ENCODE data around the gene PRKCZ. TPM values are rescaled to one million over a fixed set of nuclear protein-coding genes. Genes with fewer than 3 reads are reported as not detected.

Gene PRKCZ
- total RNA-seq, 1 donor from 2014 or later = 58.3 TPM

DNA sequence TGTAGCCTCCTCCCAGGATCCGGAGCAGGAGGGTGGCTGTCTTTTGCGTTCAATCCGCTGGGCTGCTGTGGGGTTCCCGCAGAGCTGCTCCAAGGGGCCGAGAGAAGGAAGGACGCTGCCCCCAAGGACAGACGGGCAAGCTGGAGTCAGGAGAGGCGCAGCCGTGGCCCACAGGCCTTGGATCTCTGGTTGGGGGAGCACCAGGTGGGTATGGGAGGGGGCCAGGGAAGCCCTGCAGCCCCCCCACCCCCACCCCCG, 162.0 kb downstream of the PRKCZ start:
- no peak for DNase-seq

DNA sequence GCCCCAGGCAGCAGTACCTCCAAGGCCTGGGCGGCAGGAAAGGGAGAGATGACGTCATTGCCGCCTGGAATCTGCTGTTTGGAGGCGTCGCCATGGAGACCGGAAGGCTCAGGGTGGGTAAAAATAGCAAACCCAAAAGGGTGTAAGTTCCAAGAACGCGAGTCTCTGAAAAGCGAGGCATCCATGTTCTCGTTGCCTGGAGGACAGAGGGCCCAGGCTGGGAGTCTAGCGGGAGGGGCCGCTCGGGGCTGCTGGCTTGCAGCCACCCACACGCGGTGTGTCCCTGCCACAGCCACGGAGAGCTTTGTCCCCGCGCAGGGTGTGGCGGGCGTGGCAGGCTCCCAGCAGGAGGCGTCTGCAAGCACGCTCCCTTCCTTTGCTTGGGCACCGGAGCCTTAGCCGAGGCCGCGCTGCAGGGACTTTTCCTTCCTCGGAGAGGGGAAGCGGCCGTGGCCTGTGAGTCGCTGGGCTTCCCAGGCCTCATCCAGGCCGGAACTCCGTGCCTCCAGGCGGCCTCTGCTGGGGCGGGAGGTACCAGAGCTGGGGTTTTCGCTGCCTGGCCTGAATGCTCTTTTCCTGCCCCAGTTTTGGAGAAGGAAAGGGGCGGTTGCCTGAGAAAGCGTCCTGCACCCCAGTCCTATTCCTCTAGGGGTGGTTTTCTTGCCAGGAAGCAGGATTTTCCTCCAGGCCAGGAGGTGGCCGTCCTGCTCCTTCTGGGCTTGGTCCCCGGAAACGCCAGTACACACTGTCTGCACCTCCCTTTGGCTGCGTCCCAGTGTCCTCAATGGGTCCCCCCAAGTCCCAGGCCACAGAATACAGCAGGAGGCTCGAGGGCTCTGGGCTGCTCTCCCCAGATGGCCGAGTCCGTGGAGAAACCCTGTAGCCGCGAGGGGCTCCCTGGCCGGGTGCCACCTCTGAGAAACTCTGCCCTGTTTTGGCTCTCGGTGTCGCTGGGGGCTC, 162.6 kb downstream of the PRKCZ start:
- DNase-seq = peak; percentile 88

DNA sequence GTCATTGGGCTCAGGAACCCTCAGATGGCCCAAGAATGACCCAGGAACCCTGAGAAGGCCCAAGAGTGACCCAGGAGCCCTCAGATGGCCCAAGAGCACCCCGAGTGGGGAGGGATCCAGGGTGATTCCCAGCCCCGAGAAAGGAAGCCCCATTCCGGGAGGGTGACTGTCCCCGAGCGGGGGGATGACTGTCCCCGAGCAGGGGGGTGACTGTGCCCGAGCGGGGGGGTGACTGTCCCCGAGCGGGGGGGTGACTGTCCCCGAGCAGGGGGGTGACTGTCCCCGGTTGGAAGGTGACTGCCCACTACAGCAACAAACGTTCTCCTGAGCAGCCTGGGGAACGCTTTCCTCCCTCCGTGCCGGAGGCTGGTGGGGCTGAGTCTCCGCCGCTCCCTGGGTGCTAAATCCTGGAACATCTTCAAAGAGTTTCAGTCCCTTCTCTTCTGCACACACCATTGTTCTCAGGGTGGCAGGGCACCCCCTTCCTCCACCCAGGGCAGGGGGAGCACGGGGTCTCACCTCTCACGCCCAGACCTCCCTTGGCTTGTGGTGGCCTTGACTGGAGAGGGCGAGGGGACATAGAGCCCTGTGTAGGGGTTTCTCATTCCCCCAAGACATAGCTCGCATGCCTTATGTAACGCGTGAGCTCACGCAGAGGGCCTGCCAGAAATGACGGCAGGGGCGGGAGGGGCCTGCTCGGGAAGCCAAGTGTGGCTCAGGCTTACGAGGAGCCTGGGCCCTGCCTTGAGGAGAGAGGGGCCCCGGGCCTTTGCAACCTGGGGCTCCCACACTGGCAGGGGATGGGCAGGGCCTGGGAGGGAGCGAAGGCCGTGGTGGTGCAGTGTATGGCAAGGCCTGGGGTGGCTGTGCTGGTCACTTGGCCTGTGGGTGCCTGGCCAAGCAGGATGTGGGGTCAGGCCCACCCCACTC, 163.6 kb downstream of the PRKCZ start:
- DNase-seq = peak; percentile 68

DNA sequence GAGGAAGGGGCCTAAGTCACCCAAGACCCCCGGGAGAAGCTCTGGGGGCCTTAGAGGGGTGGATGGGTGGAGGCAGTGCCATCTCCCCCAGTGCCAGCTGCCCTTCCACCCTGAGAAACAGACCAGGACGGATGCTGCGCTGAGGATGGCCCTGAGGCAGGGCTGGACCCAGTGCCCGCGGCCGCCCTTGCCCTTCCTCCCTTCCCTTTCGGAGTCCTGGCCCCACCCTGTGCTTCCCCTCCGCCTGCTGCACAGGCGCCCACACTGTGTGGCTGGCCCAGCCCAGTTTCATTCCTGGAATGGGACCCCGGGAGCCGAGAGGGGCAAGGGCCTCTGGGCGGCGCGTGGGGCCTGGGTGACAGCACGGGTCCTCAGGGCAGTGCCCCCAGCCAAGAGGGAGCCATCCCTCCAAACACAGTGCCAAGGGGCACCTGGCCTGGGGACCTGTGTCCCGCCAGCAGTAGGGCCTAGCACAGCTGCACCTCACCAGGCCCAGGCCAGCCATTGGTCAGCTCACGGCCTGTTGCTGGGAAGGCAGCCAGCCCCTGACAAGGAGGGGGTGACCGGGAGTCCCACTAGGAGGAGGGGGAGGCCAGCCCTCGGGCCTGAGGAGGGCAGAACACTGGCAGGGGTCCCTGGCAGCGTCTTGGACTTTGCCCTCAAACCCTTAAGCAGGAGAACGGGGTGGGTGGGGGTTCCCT, 164.5 kb downstream of the PRKCZ start:
- no peak for DNase-seq

DNA sequence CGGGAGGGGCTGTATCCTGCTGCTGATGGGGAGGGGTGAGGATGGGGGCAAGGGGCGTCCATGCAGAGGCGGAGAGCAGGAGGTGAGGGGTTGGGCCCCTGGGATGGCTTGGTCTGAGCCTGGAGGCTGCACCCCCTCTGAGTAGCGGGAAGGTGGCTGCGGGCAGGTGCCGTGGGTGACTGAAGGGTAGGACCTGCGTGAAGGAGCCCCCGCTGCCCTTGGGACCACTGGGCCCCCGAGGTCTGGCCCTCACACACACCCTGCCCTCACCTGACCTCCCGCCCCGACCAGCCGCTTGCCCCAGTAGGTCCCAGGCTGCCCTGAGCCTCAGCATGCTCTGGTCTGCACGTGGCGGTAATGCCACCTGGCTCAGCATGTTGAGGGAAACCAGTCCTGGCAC, 165.1 kb downstream of the PRKCZ start:
- DNase-seq = no peak

DNA sequence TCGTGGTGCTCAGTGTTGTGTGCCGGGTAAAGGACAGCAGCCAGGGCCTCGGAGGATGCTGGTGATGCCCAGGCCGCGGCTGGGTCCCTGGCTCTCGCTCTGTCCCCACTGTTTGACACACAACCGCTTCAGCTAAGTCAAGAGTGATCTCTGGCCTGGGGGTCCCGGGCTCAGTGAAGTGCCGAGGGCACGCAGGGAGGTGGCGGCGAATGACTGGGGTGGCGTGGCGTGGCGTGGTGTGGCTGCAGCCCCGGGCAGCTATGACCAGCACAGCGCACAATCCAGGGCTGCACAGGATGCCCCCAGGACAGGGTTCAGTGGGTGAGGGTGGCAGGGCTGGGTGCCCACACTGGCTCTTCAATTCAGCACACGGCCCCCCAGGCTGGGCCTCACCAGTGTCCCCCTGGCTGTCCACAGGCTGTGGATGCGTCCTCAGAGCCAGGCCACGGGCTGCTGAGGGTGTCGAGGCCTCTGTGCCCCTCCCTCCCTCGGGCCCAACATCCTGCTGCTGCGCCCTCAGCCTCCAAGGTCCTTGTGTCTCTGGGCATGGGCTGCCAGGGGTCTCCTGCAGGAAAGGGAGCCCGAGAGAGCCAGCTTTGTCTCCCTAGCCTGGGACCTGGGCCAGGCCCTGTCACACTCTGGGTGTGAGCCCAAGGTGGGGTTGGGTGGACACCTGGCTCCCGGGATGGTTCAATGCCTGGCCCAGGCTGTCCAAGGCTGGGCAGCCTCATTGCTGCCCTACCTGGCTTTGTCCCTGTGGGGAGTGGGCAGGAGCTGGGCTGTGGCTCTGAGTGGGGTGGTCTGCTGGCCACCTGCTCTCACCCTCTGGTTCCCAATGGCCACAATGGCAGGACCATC, 165.9 kb downstream of the PRKCZ start:
- no peak for DNase-seq

DNA sequence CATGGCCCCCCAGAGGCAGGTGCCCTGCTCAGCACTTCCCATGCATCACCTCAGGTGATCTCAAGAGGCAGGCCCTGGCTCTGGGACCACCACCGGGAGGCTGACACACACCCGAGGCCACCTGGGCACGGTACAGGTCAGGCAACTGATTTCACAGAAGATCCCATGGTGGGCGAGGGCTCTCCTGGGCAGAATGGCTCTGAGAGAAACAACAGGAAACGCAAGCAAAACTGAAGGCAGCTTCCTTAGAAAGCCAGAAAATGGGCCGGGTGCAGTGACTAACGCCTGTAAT, 166.5 kb downstream of the PRKCZ start:
- DNase-seq = no peak

DNA sequence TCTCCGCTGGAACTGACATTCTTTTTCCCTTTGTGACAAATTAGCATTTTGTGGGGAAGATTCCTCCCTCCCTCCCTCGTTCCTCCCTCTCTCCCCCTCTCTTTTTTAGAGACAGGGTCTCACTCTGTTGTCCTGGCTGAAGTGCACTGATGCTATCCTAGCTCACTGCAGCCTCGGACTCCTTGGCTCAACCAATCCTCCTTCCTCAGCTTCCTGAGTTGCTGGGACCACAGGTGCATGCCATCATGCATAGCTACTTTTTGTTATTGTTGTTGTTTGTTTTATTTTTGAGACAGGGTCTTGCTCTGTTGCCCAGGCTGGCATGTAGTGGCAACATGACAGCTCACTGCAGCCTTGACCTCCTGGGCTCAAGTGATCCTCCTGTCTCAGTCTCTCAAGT, 171.1 kb downstream of the PRKCZ start:
- no peak for DNase-seq

GRCh38 chr1:2224170-2224584, 174.0 kb downstream of the PRKCZ start:
- DNase-seq = no peak

DNA sequence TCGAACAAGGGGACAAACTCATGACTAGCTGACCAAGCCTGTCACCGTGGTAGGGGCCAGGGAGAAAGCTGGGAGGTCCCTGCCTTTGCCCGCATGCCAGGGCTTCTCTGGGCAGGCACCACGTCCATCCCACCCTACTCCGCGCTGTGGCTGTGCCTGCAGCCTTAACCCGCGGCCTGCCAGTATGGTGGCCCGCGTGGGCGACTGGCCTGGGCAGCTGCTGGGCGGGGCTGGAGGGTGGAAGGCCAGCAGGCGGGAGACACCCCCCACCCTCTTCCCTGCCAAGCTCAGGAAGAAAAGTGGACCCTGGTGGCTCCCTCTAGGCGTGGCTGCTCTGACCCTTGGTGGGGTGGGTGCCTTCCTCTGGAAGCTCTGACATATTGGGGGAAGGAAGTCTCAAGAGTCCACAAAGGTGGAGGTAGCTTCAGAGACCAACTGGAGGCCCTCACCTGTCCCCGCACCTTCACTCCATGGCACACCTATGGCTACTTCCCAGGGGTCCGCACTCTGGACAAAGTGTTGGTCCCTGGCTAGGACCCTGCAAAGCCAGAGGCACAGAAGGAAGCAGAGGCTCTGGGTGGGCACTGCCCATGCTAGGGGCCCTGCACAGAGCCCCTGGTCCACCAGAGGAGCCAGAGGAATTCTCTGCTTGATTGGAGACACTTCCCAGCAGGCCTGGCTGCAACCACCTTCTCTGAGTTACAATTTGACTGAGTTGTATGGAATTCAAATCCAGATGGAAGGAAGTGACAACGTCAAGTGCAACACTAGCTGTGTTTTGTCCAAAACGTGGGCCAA, 174.6 kb downstream of the PRKCZ start:
- DNase-seq = no peak

DNA sequence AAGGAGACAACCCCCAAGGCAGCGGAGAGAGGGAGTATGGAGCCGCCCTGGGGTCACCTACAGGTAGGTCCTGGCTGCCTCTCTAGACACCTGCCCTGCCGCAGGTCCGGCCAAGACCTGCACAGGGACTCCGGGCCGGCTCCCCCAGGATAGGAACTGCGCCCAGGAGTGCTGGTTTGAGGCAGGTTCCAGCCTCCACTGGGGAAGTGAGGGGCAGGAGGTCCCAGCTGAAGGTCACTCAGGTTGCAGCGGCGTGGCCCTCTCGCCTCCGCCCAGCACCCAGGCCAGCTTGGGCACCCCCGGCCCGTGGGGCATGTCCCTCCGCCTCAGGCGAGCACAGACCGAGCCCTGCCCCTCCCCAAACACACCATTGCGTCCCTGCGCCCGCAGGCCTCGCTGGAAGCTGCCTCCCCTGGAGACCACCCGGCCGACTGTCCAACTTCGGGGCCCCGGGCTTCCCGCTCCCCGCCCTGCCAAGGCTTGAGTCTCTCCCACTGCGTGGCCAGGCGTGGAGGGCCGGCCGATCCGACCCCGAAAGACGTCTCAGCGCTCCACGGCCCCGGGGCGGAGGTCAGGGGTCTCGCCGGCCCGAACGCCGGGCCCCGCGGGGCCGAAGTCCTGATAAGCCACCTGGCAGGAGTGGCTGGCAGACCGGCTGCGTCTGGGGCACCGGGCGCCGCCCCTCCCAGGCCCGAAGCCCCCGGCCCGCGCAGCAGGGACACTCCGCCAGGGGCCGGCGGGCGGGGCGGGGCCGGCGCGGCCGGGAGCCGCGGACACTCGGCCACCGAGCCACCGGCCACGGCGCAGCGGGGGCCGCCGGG, 176.5 kb downstream of the PRKCZ start:
- DNase-seq = no peak

DNA sequence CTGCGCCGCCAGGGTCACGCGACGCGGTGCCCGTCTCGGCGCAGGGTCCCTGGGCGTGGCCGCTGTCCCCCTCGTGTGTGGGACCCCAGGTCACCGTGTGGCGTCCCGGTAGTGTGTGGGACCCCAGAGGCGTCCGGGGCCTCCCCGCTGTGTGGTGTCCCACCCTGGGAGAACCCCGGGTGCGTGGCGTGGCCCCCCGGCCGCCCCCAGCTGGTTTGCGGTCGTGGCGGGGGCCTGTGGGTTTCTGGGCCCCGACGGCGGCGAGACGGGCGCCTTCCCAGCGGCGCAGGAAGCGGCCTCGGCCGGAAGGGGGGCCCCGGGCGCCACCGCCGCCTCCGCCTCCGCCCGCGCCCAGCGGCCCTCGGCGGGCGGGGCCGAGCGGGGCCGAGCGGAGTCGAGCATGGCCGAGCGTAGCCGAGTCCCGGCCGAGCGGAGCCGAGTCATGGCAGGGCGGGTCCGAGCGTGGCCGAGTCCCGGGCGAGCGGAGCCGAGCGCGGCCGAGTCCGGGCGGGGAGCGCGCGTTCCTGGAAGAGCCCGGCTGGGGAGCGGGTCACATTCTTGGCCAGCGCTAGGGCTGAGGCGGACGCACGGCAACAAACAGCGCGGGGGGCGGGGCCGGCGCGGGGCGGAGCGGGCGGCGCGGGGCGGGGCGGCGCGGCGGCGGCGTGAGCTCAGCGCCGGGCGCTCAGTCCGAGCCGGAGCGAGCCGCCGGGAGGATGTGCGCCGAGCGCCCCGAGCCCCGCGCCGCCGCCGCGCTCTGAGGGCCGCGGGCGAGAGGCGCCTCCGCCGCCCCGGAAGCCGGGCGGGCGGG, 177.3 kb downstream of the PRKCZ start:
- DNase-seq = peak; percentile 91

- no peak for DNase-seq
These were observed 178.0 kb downstream of the PRKCZ start, which contains the start of gene SKI for GRCh38 chr1:2228157-2228594. TSS of gene SKI (plus strand) at chr1:2228319. CDS start at chr1:2228767, 448 bp downstream.

DNA sequence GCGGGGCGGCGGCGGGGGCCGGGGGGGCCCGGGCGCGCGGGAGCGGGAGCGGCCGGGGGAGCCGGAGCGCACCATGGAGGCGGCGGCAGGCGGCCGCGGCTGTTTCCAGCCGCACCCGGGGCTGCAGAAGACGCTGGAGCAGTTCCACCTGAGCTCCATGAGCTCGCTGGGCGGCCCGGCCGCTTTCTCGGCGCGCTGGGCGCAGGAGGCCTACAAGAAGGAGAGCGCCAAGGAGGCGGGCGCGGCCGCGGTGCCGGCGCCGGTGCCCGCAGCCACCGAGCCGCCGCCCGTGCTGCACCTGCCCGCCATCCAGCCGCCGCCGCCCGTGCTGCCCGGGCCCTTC, 178.5 kb downstream of the PRKCZ start:
- no peak for DNase-seq

- DNase-seq = peak; percentile 70
These were observed 179.0 kb downstream of the PRKCZ start for GRCh38 chr1:2229037-2229864.

- no peak for DNase-seq
These were observed 179.9 kb downstream of the PRKCZ start for GRCh38 chr1:2229911-2230731.

DNA sequence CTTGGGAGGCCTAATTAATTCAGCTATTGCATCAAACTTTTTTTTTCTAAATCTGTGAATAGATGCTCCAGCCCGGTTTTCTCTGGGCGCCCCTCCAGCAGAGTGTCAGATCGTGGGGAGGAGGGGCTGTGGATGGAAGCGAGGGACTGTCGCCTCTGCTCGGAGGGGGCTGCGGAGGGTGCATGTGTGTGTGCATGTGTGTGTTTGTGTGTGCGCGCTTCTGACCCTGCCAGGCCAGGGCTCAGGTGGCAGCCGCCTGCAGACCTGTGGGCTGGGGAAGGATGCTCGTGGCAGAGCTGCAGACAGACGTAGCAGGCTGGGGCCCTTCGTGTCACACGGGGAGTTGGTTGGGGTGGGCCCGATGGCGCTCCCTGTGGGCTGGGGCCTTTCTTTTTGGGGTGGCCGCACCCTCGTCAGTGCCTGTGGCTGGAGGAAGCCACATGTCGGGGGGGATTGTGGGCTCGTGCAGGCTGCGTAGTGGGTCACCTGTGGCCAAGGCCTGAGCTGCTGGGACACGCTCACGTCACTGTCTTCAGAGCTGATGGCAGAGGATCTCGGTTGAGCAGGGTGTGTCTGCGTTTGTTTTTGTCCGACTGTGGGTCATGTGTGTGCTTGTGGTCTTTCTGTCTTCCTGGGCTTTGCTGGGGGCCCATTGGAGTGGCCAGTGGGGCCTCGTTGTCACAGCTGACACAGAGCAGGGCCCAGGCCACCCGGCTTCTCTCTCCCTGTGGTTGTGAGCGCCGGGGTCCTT, 180.7 kb downstream of the PRKCZ start:
- DNase-seq = peak; percentile 60
